Esophagus muscularis mucosa (tissue), 4 donors: ENCODE results near the gene GFER. TPM values are rescaled to one million over a fixed set of nuclear protein-coding genes. Genes with fewer than 3 reads are reported as not detected.

Source experiments
- DNase-seq: peaks from one replicate; pipeline ENCODE4 v3.0.0-alpha.2; 2017; ENCODE audit errors: extremely low spot score
- H3K27ac ChIP-seq, 4 donors: fragments of 200-600 bp; sonication (generic); replicated peaks in 1 of 4; 1 replicate in 3 of 4; 2 replicates in 1 of 4; pipeline ENCODE4 v1.5.1; 2016 to 2019; ENCODE audit warnings: mild to moderate bottlenecking in 1 of 4
- H3K27me3 ChIP-seq, 4 donors: fragments of 200-600 bp; sonication (generic); one replicate each; pipeline versions ENCODE4 v1.5.1 to v1.6.0; 2016 to 2019
- H3K36me3 ChIP-seq, 4 donors: fragments of 200-600 bp; sonication (generic); one replicate each; pipeline ENCODE4 v1.5.1; 2016 to 2019
- H3K4me1 ChIP-seq, 4 donors: fragments of 200-600 bp; sonication (generic); one replicate each; pipeline ENCODE4 v1.5.1; 2016 to 2019
- H3K4me3 ChIP-seq, 4 donors: fragments of 200-600 bp; sonication (generic); 1 replicate in 2 of 4; 2 replicates in 2 of 4; pipeline ENCODE4 v1.5.1; 2016 to 2019; ENCODE audit warnings: mild to moderate bottlenecking in 4 of 4, moderate library complexity in 1 of 4
- H3K9me3 ChIP-seq, 4 donors: fragments of 200-600 bp; sonication (generic); 1 replicate in 3 of 4; 2 replicates in 1 of 4; pipeline ENCODE4 v1.5.1; 2016 to 2019
- CTCF ChIP-seq, 3 experiments: fragments of 200-600 bp in 2 of 3; fragments of 450-650 bp in 1 of 3; sonication (generic) in 2 of 3; IDR thresholded peaks; one replicate each; pipeline ENCODE4 v1.5.1; 2017 to 2019; ENCODE audit warnings: antibody characterized with exemption in 3 of 3, mild to moderate bottlenecking in 2 of 3, moderate library complexity in 1 of 3
- EP300 ChIP-seq: sonication (generic); formaldehyde crosslinking; IDR thresholded peaks from one replicate; pipeline ENCODE4 v1.6.1; 2017; ENCODE audit warnings: antibody characterized with exemption
- POLR2A ChIP-seq: fragments of 450-650 bp; IDR thresholded peaks from one replicate; pipeline ENCODE4 v1.6.1; 2017; ENCODE audit warnings: antibody characterized with exemption, moderate library complexity, mild to moderate bottlenecking, low read depth
- POLR2AphosphoS5 ChIP-seq, 2 donors: sonication (generic); formaldehyde crosslinking; IDR thresholded peaks; one replicate each; pipeline ENCODE4 v1.6.1; 2017; ENCODE audit warnings: antibody characterized with exemption in 2 of 2
- WGBS: methylation state at CpG from one replicate; pipeline ENCODE4 v1.1.5; 2018; 5-methylcytosine and 5-hydroxymethylcytosine counted together
- intact Hi-C: fragments of 100-400 bp; cut with DNase I; formaldehyde crosslinking; loops from one replicate; pipeline ENCODE4 v1.15.1; 2023
- total RNA-seq, 4 donors: library from RNA; depleted of rRNA; stranded (reverse); fragments of >200 nt; gene quantifications; one replicate each; pipeline versions ENCODE4 v1.1.0 to v1.2.1, GENCODE V29; 2016

The GFER gene
- total RNA-seq, 4 donors from 2014 or later: 14.1 to 38.5 (median 23.7) TPM

DNA sequence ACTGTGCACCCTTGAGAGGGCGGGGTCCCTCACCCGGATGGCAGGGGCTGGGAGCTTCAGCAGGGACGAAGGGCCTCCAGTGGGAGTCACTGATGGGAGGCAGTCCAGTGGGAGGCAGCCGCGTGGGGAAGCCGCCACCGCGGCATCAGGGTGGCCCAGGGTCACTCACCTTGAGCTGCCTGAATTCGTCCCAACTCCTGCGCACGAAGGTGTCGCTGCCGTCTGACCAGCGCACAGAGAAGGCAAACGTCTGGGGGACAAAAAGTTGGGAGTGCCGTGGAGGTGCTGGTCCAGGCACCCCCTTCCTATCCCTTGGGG, 3.3 kb upstream of the GFER start:
- no peak for DNase-seq
- H3K4me1 ChIP-seq: peaks cover 37 to 52% (median 43%) of the 10 kb centered on the region in 4 donors
- H3K27ac ChIP-seq: no peak overlapping the region
- H3K4me3 ChIP-seq: no peak overlapping the region
- peaks cover 0 to 75% (median 44%) of the 10 kb centered on the region in 4 donors for H3K27me3 ChIP-seq
- H3K9me3 ChIP-seq: no peaks in the 10 kb centered on the region
- TF ChIP-seq POLR2AphosphoS5 (IDR thresholded peaks at IDR 0.05) (no peak), EP300 (no peak), CTCF (IDR thresholded peaks at IDR 0.05) (no peak), POLR2A (no peak)
- peaks cover 35 to 43% (median 38%) of the 10 kb centered on the region in 4 donors for H3K36me3 ChIP-seq
- intact Hi-C loops: no loop called here
- 20% methylated on average over 3 of the region's 16 CpGs for WGBS

DNA sequence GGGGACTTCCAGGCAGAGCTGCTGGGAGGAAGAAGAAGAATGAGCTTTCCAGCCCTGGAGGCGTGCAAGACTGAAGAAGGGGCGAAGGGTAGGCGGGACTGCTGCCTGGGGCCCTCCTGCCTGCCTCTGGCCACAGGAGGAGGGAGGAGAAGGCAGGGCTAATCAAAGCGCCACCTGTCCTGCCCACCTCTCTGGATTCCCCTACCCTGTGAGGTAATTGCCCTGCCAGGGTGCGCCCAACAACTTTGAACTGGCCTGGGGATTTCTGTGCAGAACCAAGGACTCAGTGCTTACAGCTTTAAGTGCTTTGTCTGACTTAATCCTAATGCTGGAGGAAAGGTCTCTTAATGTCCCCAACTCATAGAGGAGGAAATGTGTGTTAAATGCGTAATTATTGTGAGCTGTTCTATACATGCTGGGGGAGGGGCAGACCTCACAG, 2.6 kb upstream of the GFER start, which contains the start of gene NOXO1:
Gene NOXO1, minus strand, starts transcription at position 72 of the 439 bp plus-strand sequence. CDS start 290 bp downstream, outside the sequence.
- peaks cover 0 to 68% (median 44%) of the 10 kb centered on the region in 4 donors for H3K27me3 ChIP-seq
- no peak within 1 kb of the TSS for H3K4me3 ChIP-seq
- peaks cover 35 to 43% (median 38%) of the 10 kb centered on the region in 4 donors for H3K36me3 ChIP-seq
- intact Hi-C loops: no loop called here
- DNase-seq: no peak
- TF ChIP-seq EP300: no peak
- TF ChIP-seq CTCF (IDR thresholded peaks at IDR 0.05): no peak
- no peak for TF ChIP-seq POLR2A
- TF ChIP-seq POLR2AphosphoS5 (IDR thresholded peaks at IDR 0.05): no peak
- peaks cover 37 to 59% (median 46%) of the 10 kb centered on the region in 4 donors for H3K4me1 ChIP-seq
- no peak within 1 kb of the TSS for H3K27ac ChIP-seq
- no peaks in the 10 kb centered on the region for H3K9me3 ChIP-seq
- 56% methylated on average over 2 of the region's 6 CpGs for WGBS

DNA sequence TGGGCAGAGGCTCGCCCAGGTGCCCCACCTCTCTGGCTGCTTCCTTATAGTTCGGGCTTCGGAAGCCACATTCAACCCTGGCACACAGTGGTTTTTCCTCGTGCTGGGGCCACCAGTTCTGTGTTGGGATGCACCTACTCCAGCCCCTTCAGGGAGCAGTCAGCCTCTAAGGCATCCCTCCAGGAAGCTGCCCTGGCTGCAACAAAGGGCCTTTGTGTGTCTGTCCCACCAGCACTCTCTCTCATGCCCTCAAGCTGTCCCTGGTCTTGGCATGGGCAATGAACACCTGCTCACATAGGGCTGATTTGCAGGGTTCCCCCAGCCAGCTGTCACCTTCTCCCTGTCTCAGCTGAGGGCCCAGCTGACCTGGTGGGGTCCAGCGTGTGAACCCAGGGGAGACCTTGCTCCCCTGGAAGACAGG, 2.0 kb upstream of the GFER start:
- intact Hi-C loops: no loop called here
- no peak overlapping the region for H3K4me3 ChIP-seq
- no peak overlapping the region for H3K27ac ChIP-seq
- no peak for DNase-seq
- H3K9me3 ChIP-seq: no peaks in the 10 kb centered on the region
- peaks cover 37 to 59% (median 46%) of the 10 kb centered on the region in 4 donors for H3K4me1 ChIP-seq
- peaks cover 0 to 62% (median 42%) of the 10 kb centered on the region in 4 donors for H3K27me3 ChIP-seq
- WGBS: no CpG with 5 or more reads among the region's 5 CpGs
- TF ChIP-seq POLR2AphosphoS5 (IDR thresholded peaks at IDR 0.05) (no peak), EP300 (no peak), CTCF (IDR thresholded peaks at IDR 0.05) (no peak), POLR2A (no peak)
- peaks cover 31 to 43% (median 38%) of the 10 kb centered on the region in 4 donors for H3K36me3 ChIP-seq

- WGBS: 29% methylated on average over 19 of the region's 19 CpGs
- Histone ChIP-seq H3K9me3 (no peaks in the 10 kb centered on the region), H3K4me3 (peak overlapping the region; percentile 75 to 96 (median 85)), H3K27me3 (peaks cover 0 to 51% (median 38%) of the 10 kb centered on the region in 4 donors), H3K36me3 (peaks cover 21 to 40% (median 33%) of the 10 kb centered on the region in 4 donors), H3K27ac (peak overlapping the region; percentile 70 to 81 (median 80)), H3K4me1 (peaks cover 37 to 59% (median 46%) of the 10 kb centered on the region in 4 donors)
- TF ChIP-seq EP300 (no peak), CTCF (IDR thresholded peaks at IDR 0.05) (no peak), POLR2AphosphoS5 (IDR thresholded peaks at IDR 0.05) (no peak), POLR2A (no peak)
- no peak for DNase-seq
- intact Hi-C loops: no loop called here
Observed at GRCh38 chr16:1982991-1983543, 926 bp upstream of the GFER start.
